ENCODE results near the gene OSGIN1.

Gene OSGIN1

DNA sequence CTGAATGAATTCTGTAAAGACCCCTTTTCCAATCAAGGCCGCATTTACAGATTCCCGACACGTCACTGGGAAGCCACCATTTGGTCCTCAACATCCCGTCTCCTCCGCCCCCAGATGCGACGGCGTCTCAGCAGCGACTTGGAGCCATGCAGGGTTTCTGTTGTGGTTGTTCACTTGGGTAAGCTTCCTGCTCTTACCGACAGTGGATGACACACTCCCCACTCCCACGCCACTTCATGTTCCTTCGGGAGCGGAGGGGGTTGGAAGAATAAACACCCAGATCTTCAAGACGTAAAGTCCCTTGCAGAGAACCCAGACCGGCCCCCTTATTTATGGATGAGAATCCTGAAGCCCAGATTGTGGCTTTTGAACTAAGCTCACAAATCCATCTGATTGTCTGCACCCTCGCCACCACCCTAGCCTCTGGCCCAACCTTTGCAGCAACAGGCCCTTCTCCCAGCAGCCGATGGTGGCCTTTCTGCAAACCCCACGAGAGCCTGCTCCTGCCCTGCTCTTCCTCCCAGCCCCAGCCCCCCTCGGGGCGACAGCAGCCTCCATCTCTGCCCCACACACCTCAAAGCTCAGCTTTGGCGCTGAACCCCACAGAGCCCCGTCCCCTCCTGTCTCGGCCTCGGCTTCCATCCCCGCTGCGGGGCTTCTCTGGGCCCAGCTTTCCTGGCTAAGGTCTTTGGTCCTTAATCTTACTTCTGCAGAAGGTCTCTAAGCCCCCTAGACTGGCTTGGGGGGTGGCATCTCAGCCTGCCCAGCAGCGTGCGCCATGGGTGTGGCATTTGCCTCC, 19.0 kb upstream of the OSGIN1 start:
- TF ChIP-seq, protein P1, sequence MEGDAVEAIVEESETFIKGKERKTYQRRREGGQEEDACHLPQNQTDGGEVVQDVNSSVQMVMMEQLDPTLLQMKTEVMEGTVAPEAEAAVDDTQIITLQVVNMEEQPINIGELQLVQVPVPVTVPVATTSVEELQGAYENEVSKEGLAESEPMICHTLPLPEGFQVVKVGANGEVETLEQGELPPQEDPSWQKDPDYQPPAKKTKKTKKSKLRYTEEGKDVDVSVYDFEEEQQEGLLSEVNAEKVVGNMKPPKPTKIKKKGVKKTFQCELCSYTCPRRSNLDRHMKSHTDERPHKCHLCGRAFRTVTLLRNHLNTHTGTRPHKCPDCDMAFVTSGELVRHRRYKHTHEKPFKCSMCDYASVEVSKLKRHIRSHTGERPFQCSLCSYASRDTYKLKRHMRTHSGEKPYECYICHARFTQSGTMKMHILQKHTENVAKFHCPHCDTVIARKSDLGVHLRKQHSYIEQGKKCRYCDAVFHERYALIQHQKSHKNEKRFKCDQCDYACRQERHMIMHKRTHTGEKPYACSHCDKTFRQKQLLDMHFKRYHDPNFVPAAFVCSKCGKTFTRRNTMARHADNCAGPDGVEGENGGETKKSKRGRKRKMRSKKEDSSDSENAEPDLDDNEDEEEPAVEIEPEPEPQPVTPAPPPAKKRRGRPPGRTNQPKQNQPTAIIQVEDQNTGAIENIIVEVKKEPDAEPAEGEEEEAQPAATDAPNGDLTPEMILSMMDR (conservative IDR thresholded peaks at IDR 0.05) = no peak
- H3K27ac ChIP-seq = no peak overlapping the region

DNA sequence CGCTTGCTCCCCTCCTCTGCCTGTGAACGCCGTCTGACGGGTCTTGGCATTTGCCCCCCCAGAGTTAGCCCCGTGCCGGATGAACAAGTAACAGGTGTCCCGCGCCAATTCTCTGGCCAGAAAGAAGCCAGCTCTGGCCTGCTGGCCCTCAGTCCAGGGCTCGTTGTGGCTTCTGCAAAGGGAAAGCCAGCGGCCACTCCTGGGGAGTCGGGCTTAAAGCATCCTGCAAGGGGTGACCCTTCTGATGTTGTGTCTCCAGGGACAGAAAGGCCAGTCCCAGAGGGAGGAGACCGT, 18.4 kb upstream of the OSGIN1 start:
- no peak overlapping the region for H3K27ac ChIP-seq
- TF ChIP-seq, protein P1 (conservative IDR thresholded peaks at IDR 0.05) = no peak

DNA sequence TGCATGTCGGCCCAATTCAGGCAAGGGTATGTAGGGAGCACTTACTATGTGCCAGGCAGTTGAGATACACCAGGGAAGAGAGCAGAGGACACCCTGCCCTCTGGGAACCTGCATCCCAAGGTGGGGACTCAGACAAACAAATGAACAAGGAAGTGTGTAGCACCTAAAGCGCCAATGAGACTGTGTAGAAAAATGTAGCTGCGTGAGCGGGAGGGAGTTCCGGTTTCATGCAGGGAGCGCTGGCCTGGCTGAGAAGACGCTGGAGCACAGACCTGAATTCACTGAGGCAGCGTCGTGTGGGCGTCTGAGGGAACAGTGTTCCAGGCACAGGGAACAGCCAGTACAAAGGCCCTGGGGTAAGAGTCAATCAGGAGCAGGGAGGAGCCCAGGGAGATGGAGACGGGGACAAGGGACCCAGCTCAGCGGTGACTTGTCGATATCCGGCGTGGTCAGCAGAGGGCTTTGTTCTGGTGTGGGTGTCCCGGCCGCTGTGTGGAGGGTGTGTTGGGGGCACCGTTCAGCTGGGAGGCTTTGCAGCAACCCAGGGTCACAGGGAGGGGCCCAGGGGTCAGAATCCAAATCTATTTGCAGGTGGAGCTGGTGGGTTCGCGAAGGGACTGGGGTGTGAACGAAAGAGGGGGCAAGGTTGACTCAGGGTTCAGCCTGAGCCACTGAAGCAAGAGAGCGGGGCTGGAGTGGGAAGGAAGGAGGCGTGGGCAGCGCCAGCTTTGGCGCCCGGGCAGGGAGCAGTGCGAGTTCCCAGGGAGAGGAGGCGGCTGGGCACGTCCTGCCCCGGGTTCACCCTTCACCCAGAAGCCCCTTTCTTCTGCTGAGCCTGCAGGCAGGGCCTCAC, 17.8 kb upstream of the OSGIN1 start:
- no peak overlapping the region for H3K27ac ChIP-seq
- TF ChIP-seq, protein P1 (conservative IDR thresholded peaks at IDR 0.05) = no peak

DNA sequence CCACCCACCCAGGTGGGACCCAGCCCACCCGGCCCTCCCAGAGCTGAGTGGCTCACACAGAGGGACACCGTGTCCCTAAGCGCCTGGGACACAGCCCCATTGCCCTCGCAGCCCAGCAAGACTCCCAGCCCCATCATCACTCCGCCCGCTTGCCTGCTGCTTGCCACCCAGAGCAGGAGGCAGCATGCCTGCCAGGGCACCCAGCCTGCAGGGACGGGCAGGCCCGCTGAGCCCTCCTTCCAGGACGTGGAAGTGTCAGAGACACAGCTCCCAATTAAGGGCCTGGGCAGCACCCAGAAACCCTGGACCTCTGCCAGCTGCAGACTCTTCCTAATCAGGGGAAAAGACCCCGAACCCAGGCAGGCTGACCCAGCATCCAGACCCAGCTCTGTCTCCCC, 17.2 kb upstream of the OSGIN1 start:
- TF ChIP-seq, protein P1 (conservative IDR thresholded peaks at IDR 0.05) = no peak

DNA sequence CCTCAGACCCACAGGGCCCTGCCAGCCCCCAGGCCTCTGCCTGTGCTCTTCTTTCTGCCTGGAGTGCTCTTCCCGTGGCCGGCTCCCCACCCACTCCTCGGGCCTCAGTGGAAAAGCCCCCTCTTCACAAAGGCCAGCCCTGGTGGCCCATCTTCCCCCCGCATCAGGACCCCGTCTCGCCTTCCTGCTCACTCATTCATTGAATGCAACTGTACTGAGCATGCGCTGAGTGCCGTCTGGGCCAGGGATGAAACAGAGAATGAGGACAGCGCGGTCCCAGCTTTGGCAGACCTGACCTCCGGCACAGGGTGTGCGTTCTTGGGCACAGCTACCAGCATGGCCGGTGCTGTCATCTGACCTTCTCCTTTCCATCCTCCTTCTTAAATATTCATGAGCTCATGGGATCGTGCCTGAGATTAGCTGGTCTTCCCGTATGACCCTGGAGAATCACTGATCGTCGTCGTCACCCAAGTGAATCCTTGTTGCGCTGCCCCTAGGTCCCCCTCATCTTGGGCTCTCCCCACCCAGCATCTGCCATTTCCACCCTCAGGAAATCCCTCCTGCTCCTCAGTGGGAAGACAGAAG, 16.4 kb upstream of the OSGIN1 start:
- TF ChIP-seq, protein P1 (conservative IDR thresholded peaks at IDR 0.05) = no peak
- H3K27ac ChIP-seq = no peak overlapping the region

More for the DNA sequence above, 17.2 kb upstream of the OSGIN1 start:
- H3K27ac ChIP-seq = no peak overlapping the region

DNA sequence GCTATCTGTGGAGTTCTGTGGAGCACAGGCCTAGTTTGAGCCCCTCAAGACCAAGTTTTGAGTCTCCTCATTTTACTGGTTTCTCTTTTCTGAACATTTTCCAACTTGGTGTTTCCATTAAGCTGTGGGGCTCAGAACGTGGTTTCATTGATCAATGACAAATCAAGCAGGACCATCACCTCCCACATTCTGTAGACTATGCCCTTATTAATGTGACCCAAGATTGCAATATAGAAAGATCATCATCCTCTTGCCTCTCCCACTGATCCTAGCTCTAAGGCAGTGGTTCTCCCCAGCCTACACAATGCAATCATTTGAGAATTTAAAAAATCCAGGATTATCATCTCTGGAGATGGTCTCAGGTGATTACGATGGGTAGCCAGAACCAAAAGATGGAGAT, 15.8 kb upstream of the OSGIN1 start:
- TF ChIP-seq, protein P1 (conservative IDR thresholded peaks at IDR 0.05) = no peak
- H3K27ac ChIP-seq = no peak overlapping the region
